Right lung (tissue), 5 donors: ENCODE results near the gene SLC35D3. TPM values are rescaled to one million over a fixed set of nuclear protein-coding genes. Genes with fewer than 3 reads are reported as not detected.
A peak's percentile ranks its signal among the peaks of the same experiment; 100 is the strongest.
"Not testable (repeated sequence)": the region's sequence is repeated elsewhere in the genome, so short reads cannot be mapped to it uniquely, and the experiment has no call there.

Experiments
- DNase-seq, 2 donors: peaks; one replicate each; pipeline ENCODE4 v3.0.0-alpha.2; 2013
- polyA plus RNA-seq, 5 donors: library from polyadenylated mRNA; unstranded; fragments of 120-200 nt; gene quantifications; one replicate each; pipeline versions ENCODE4 v1.2.1 to v1.2.3, GENCODE V29; 2013; ENCODE audit warnings: inconsistent platforms in 1 of 5, low replicate concordance in 1 of 5; ENCODE audit not compliant: insufficient read length in 5 of 5, insufficient read depth in 1 of 5

SLC35D3 gene
- polyA plus RNA-seq, 5 donors: 1.1 to 2.3 (median 1.5) TPM

GRCh38 chr6:136963259-136963658 lies 41.2 kb downstream of the SLC35D3 start:
- DNase-seq: no peak

GRCh38 chr6:136964398-136964797 lies 42.3 kb downstream of the SLC35D3 start:
- DNase-seq: no peak

GRCh38 chr6:136967876-136968752 lies 46.0 kb downstream of the SLC35D3 start:
- DNase-seq: peak; percentile 44 to 57

- DNase-seq: no peak
Measured at GRCh38 chr6:136968837-136969236, 46.7 kb downstream of the SLC35D3 start.

GRCh38 chr6:136969433-136969832 lies 47.3 kb downstream of the SLC35D3 start:
- no peak for DNase-seq

- DNase-seq: no peak
Measured at GRCh38 chr6:136969930-136970329, 47.8 kb downstream of the SLC35D3 start.

- no peak for DNase-seq
Measured at GRCh38 chr6:136971609-136972008, 49.5 kb downstream of the SLC35D3 start.

GRCh38 chr6:136973781-136974180 lies 51.7 kb downstream of the SLC35D3 start:
- not testable (repeated sequence) for DNase-seq

Other genes starting within 250 kb of the SLC35D3 start
- gene MAP3K5, start 129.8 kb upstream of the SLC35D3 start, polyA plus RNA-seq: 1 to 10 TPM; 6.0 to 7.4 (median 7.0) TPM
- gene PEX7, start 99.7 kb upstream of the SLC35D3 start, polyA plus RNA-seq: 10 to 100 TPM in 3 of 5 donors, 1 to 10 TPM in 2; 8.1 to 12.4 (median 10.7) TPM
- 1 to 10 TPM; 2.1 to 3.3 (median 2.7) TPM for gene IL20RA, start 122.7 kb downstream of the SLC35D3 start, polyA plus RNA-seq